HG02943 (cell line): ENCODE results near the gene PSORS1C2.

Experiments used
- ATAC-seq: cut with Tn5 transposase; IDR thresholded peaks from one replicate; pipeline ENCODE4 v1.9.1; 2021; ENCODE audit warnings: mild to moderate bottlenecking, low read depth, moderate library complexity; ENCODE audit not compliant: unreplicated experiment

Gene PSORS1C2

GRCh38 chr6:31143148-31143547 lies 4.3 kb upstream of the PSORS1C2 start:
- ATAC-seq = no peak

DNA sequence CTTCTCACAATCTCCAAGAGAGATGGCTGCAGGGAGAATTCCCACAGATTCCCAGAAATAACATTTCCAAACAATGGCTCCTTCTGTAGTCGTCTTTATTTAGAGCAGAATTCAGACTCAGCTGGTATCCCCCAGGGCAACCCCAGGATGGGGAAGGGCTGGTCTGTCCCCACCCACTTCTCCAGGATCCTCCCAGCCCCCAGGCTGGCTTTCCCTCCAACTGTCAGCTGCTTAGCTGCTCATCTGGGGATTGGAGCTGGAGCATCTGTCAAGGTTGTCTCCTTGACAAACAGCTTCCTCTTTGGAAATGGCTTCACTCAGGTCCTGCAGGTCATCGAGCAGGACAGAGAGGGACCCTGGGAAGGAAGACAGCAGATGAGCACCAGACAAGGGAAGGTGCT lies 3.5 kb upstream of the PSORS1C2 start:
- no peak for ATAC-seq

GRCh38 chr6:31140643-31141042 lies 1.8 kb upstream of the PSORS1C2 start:
- no peak for ATAC-seq

GRCh38 chr6:31139599-31139998 lies 733 bp upstream of the PSORS1C2 start:
- ATAC-seq = no peak

DNA sequence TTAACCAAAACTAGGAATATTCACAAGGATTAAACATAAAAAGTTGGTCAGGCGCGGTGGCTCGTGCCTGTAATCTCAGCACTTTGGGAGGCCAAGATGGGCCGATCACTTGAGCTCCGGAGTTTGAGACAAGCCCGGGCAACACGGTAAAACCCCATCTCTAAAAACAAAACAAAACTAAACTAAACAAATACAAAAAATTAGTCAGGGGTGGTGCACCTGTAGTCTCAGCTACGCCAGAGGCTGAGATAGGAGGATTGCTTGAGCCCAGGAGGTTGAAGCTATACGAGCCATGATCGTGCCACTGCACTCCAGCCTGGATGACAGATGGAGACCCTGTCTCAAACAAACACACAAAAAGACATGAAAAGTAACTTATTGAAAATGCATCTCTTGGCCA lies 3.2 kb downstream of the PSORS1C2 start:
- no peak for ATAC-seq

DNA sequence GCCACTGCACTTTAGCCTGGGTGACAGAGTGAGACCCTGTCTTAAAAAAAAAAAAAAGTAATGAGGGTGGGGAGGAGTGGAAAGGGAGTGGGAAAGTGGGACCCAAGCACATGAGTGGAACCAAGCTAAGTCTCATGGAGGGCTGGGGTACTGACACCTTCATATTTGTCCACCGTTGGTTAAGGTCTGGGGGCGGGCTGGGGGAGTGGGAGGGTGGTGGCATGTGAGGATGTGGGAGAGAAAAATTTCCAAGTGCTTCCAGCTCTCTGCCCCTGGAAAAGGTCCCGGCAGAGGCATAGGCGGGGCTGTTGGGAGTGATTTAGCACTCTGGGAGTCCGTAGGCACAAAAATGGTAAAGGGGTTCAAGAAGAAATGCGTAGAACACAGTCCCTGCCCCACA lies 6.1 kb downstream of the PSORS1C2 start:
- no peak for ATAC-seq

DNA sequence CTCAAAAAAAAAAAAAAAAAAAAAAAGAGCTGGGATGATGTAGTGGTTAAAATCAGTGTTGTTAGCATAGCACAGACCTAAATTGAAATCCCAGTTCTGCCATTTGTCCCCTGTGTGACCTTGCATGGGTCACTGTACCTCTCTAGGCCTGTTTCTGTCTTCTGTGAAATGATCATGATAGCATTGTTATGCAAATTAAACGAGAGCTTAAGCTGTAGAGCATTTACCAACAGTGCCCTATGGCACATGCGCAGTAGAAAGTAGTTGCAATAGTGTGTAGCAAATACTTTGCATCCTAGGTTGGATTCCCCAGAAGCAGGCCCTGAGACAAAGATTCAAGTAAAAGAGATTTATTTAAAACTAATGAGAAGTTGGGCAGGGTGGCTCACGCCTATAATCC lies 7.3 kb downstream of the PSORS1C2 start:
- no peak for ATAC-seq

- no peak for ATAC-seq
Measured at GRCh38 chr6:31130751-31131150, 8.1 kb downstream of the PSORS1C2 start.

- ATAC-seq = no peak
Measured at GRCh38 chr6:31129130-31129529, 9.7 kb downstream of the PSORS1C2 start.

- no peak for ATAC-seq
Measured at GRCh38 chr6:31128093-31128676, 10.7 kb downstream of the PSORS1C2 start.

DNA sequence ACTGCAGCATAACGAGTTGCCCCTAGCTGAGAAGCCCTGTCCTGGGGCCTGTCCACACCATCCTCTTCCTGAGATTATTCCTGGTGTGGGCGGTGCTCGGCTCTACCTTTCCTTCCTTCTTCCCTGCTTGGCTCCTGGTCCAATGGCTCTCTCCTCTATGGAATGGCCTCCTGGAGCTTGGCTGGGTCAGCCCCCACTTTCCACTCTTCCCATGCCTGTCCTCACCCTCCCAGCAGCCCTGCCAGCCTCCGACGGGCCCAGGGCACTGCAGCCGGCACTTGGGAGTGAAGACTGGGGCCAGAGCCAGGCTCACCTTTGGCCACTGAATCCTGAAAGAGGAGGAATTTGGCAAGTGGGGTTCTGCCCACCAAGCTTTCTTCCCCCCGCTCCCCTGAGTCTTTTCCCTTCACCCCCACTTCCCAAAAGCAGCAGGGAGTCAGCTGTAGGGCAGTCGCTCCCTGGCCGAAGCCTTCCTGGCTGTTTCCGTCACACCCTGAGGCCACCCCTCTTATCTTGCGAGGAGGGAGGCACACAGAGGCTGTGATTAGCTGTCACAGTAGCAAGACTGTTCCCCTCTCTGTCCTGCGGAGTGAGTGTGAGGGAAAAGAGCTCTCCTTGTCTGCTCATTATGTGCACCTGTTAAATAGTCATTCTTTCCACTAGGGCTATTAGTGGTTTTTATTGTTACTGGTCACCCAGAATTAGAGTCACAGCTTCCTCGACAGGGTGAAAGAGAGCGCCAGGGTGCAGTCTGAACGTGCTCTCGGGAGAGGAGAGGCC lies 12.3 kb downstream of the PSORS1C2 start:
- ATAC-seq = no peak

DNA sequence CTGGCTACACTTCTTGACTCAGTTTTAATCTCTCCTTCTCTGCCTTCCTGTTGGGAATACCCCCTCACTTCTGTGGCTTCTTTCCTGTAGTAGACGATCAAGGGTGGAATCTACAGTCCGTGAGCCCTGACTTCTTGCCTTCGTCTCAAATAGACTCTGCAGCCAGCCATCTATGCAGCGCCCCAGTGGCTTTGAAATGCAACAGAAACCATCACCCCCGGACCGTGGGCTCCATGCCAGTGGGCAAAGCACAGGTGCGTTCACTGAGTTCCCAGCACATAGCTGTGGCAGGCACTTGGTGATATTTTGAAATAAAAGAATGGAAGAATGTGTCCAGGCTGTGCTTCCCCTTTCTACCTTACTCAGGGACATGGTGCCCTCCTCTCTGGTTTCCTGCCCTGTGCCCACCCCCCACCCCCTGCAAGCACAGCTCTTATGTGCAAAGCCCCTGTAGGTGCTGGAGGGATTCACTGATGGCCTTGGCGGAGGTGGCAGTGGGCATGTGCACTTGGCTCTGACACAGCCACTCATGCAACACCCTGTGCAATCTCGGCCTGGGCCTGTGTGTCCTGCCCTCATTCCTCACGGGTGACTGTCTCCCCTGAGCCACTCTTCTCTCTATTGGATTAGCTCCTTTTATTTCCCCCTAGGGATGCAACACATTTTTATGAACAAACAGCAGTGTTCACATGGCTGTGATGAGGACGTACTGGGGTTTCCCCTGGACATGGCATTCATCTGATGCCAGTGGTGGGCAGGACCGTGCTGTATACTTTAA lies 13.1 kb downstream of the PSORS1C2 start:
- no peak for ATAC-seq

DNA sequence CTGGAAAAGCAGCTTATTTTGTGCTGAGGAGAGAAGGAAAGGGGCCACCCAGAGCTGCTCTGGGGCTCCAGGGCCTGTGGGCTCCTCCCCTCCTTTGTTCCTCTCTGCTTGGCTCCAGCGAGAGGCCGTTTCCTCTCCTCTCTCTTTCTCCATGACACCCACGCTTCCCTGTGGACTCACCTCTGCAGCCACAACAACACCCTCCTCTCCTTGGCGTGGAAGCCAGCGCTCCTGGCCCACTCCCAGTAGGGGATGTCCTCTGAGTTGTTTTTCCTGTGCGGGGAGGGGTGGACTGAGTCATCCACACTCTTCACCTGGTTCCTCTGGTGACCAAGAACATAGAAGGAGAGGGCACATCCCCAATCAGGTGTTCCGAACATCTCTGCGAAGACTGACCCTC lies 13.7 kb downstream of the PSORS1C2 start:
- no peak for ATAC-seq

DNA sequence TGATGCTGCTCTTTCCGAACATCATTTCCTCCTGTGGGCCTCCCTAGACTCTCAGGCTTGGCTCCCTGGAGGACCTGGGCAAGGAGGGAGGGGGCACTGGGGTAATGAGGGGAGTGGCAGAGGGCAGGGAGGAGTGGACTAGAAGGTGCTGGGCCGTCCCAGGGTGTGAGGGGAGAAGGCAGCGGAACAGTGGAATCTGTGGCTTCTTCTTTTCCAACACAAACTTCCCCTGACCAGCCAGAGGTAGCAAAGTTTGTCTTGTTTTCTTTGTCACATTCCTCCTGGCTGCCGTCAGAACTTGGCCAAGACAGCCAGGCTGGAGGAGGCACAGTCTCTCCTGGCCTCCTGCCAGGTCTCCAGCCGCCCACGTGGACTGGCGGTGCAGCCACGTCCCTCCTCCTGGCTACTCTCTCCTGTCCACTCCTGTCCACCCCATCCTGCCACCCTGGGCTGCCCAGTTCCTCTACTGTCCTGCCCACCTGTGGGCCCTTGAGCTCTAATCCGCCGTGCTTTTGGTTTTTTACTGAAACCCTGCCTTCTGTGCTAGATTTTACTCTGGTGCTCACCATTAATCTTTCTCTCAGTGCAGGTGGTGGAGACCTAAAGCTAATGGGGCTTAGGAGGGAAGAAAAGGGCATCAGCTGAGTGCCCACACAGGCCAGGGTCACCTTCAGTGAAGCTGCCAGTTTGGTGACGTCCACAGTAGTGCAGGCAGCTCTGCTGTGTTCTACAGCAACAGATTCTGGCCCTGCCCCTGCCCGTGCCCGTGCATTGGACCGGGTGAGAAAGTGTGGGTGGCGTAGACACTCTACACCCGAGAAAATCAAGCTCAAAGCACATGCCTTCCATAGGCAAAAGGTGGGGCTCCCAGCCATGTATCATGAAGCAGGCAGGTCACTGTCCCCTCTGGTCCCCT lies 15.8 kb downstream of the PSORS1C2 start:
- ATAC-seq = no peak

DNA sequence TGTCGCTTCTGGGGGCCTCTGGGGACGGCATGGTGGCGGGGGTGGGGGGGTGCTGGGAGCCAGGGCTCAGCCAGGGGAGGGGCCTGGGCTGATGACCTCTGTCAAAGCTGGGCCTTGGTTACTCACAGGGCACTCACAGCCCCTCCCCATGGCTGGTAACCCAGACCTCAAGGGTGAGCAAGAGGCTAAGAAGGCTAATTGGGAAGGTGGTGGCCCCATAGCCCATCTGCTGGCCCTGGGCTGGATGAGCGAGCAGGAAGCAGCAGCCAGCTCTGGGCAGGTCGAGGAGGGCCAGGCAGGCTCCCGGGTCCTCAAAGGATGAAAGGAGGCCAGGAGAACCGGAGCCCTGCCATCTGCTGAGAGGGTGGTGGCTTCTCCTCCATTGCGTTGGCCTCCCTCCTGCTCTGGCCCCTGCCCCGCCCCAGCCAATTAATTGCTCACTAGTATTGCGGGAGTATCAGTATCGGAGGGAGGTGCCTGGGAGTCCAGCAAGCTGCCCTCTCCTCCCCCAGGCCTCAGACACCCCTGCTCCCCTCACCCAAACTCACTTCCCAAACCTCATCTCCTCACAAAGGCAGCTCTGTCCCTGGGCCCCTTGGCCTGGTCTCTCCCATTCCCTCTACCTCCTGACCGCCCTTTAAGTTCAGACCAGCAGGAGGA lies 17.6 kb downstream of the PSORS1C2 start:
- ATAC-seq = no peak

- ATAC-seq = no peak
Measured at GRCh38 chr6:31120151-31120915, 18.5 kb downstream of the PSORS1C2 start, which contains the start of gene CDSN. TSS of gene CDSN (minus strand) at chr6:31120446. CDS start at chr6:31120419, 27 bp downstream.

DNA sequence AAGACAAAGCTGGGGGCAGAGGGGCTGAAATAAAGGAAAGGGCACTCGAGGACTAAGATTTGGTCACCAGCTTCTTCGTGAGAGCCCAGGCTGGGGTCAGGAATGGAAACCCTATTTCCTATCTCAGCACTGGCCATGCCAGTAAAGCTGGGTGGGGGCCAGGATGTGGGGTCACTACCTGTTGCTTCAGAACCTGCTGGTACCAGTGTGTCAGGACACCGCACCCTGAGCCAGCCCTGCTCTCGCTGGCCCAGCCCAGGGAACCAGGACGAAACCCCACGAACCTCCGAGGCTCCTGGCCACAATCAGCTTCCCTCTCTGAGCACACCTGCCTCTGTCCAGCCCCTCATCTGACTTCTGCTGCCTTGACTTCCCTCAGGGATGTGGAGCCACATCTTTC lies 20.7 kb downstream of the PSORS1C2 start:
- ATAC-seq = no peak

DNA sequence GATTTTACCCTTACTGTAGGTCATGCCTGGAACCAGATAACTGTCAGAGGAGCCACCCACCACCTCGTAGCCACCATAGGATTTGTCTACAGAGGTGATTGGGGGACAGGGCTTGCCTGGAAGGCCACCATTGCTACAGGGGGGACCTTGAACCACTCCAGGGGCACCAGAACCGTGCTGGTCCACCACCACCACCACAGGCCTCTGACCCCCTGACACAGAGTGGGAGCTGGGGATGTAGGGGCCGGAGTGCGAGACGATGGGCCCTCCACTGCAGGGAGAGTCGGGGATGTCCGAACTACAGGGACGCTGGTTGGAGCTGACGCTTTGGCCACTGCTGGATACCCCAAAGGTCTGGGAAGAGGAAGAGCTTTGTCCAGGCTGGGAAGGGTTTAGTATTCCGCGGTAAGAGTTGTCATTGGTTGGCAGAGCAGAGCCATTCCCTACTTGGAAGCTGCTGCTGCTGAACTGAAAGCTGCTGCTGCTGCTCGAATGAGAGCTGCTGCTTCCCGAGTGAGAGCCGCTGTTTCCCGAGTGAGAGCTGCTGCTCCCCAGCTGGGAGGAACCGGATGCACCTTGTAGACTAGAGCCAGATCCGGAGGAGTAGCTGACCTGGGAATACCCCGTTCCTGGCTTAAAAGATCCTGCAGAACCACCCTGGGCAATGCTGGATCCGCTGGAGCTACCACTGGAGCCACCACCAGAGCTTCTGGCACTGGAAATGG lies 22.0 kb downstream of the PSORS1C2 start:
- ATAC-seq = no peak
